Right lobe of liver (tissue), 6 donors: ENCODE measurements around the gene FAM83D. TPM values are rescaled to one million over a fixed set of nuclear protein-coding genes. Genes with fewer than 3 reads are reported as not detected.

Source experiments
- ATAC-seq, 4 donors: fragments of 200-7000 bp; cut with Tn5 transposase; one replicate each; pipeline ENCODE4 v1.9.1; 2020; ENCODE audit warnings: mild to moderate bottlenecking in 4 of 4, moderate library complexity in 4 of 4
- DNase-seq, 3 donors: peaks; one replicate each; pipeline ENCODE4 v3.0.0-alpha.2; 2020
- H3K27ac ChIP-seq, 3 donors: fragments of 200-600 bp; one replicate each; pipeline ENCODE4 v1.8.0; 2022
- H3K27me3 ChIP-seq, 2 donors: fragments of 200-600 bp; one replicate each; pipeline ENCODE4 v1.8.0; 2022
- H3K36me3 ChIP-seq, 4 donors: fragments of 200-600 bp; sonication (generic) in 1 of 4; one replicate each; pipeline versions ENCODE4 v1.5.1 to v1.8.0; 2017 to 2022; ENCODE audit warnings: control low read depth in 1 of 4
- H3K4me1 ChIP-seq, 4 donors: fragments of 200-600 bp; sonication (generic) in 1 of 4; one replicate each; pipeline versions ENCODE4 v1.5.1 to v1.8.0; 2017 to 2022; ENCODE audit warnings: control low read depth in 1 of 4
- H3K4me3 ChIP-seq, 3 donors: fragments of 200-600 bp; one replicate each; pipeline ENCODE4 v1.8.0; 2022
- H3K9me3 ChIP-seq, 4 donors: fragments of 200-600 bp; sonication (generic) in 1 of 4; one replicate each; pipeline versions ENCODE4 v1.5.1 to v1.8.0; 2017 to 2022; ENCODE audit warnings: control low read depth in 1 of 4
- CTCF ChIP-seq, 4 donors: fragments of 200-600 bp in 3 of 4; fragments of 450-650 bp in 1 of 4; IDR thresholded peaks; one replicate each; pipeline versions ENCODE4 v1.5.1 to v1.8.0; 2016 to 2022; ENCODE audit warnings: antibody characterized with exemption in 4 of 4, mild to moderate bottlenecking in 2 of 4
- POLR2A ChIP-seq: fragments of 450-650 bp; IDR thresholded peaks from one replicate; pipeline ENCODE4 v1.6.1; 2017; ENCODE audit warnings: antibody characterized with exemption, mild to moderate bottlenecking
- WGBS: methylation state at CpG from one replicate; pipeline ENCODE4 v1.1.6; 2018; ENCODE audit warnings: low coverage, low lambda C conversion rate; ENCODE audit not compliant: insufficient coverage; ENCODE audit errors: missing lambda C conversion rate; 5-methylcytosine and 5-hydroxymethylcytosine counted together
- intact Hi-C, 2 donors: fragments of 100-400 bp; cut with DNase I; formaldehyde crosslinking; loops; one replicate each; pipeline versions ENCODE4 v1.11.2 to v1.14.1; 2022
- total RNA-seq, 6 experiments: library from RNA; depleted of rRNA in 2 of 6; stranded (reverse); fragments of >200 nt in 2 of 6; fragmentation: NEBNext Ultra II Directional in 3 of 6; extraction: Animal tissue kit (Norgen Biotek cat#: 25700) in 3 of 6; gene quantifications; one replicate each; pipeline versions ENCODE4 v1.1.0 to v1.2.4, GENCODE V29; 2016 to 2023
- donor health status: DM: no; HTN: yes; CAD: no.
- donor health status: DM: no; HTN: no; CAD: no.
- donor health status: DM: no; HTN: no; CAD: no.
- donor health status: DM: no; HTN: yes; CAD: no.
- donor health status: DM: no; HTN: yes; CAD: no.

The FAM83D gene
- total RNA-seq, 6 experiments from 2014 or later = 0.83 to 3.3 (median 1.7) TPM

DNA sequence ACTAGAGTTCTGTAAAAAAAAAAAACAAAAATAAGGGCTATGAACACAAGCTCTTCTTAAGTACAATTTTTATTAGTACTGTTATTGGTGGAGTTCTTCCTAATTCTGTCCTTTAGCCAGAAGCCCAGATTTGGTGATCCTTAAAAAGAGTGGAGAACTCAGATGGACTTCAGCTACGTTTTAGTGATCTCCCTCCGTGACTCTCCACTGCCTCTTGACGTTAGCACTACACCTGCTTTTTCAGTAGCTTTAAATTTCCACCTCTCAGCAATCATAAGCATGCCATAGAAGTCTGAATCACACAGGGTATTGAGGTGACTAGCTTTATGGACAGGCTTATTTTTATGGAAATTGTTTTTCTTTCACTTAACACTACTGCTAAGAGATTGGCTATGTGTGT lies 53.6 kb downstream of the FAM83D start:
- TF ChIP-seq POLR2A = no peak
- TF ChIP-seq CTCF (IDR thresholded peaks at IDR 0.05) = no peak
- H3K9me3 ChIP-seq = no peaks in the 10 kb centered on the region
- ATAC-seq = no peak
- H3K36me3 ChIP-seq = peaks cover 0 to 5% (median 2%) of the 10 kb centered on the region in 4 donors
- peaks cover 0 to 6% (median under 1%) of the 10 kb centered on the region in 4 donors for H3K4me1 ChIP-seq
- 81% methylated on average over 3 of the region's 3 CpGs for WGBS
- H3K4me3 ChIP-seq = no peak overlapping the region
- intact Hi-C loops = no loop called here
- H3K27ac ChIP-seq = no peak overlapping the region
- no peak for DNase-seq
- H3K27me3 ChIP-seq = no peaks in the 10 kb centered on the region

DNA sequence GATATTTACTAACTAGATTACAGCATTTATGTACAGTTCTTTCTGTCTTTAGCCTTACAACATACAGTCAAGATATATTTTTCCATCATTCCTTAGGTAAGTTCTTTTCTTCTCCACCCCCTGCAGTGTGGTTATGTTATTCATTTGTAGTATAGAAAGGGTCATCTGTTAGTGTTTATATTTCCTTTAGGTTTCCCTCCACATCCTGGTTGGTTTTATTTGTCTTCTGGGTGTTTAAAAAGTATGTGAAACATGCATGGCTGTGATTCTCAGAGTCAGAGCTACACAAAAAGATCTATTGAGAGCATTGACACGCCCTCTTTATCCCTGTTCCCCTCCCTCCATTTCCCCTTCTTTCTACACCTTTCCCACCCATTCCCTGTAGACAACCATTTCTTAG lies 56.1 kb downstream of the FAM83D start:
- Histone ChIP-seq H3K9me3 (no peaks in the 10 kb centered on the region), H3K36me3 (peaks cover 0 to 5% (median 2%) of the 10 kb centered on the region in 4 donors), H3K4me1 (peaks cover 0 to 21% (median 8%) of the 10 kb centered on the region in 4 donors), H3K27ac (no peak overlapping the region), H3K27me3 (no peaks in the 10 kb centered on the region), H3K4me3 (no peak overlapping the region)
- no peak for DNase-seq
- intact Hi-C loops = no loop called here
- no peak for ATAC-seq
- WGBS = 100% methylated on average over 1 of the region's 1 CpG
- TF ChIP-seq POLR2A (no peak), CTCF (IDR thresholded peaks at IDR 0.05) (no peak)

DNA sequence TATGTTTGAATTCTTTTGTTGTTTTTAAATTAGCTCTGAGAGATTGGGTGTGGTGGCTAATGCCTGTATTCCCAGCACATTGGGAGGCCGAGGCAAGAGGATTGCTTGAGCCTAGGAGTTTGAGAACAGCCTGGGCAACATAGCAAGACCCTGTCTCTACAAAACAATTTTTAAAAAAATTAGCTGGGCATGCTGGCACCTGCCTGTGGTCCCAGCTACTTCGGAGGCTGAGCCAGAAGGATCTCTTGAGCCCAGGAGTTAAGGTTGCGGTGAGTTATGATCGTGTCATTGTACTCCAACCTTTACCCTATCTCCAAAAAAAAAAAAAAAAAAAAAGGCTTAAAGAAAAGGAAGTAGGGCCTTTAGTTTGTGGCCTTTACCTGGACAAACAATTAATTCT lies 58.8 kb downstream of the FAM83D start:
- intact Hi-C loops = no loop called here
- Histone ChIP-seq H3K27me3 (no peaks in the 10 kb centered on the region), H3K36me3 (peaks cover 0 to 6% (median 3%) of the 10 kb centered on the region in 4 donors), H3K27ac (peak overlapping the region in 1 of 3 donors; percentile 68), H3K4me1 (peaks cover 0 to 21% (median 8%) of the 10 kb centered on the region in 4 donors), H3K9me3 (no peaks in the 10 kb centered on the region), H3K4me3 (no peak overlapping the region)
- ATAC-seq = peak in 1 of 4 donors; percentile 29
- TF ChIP-seq CTCF (IDR thresholded peaks at IDR 0.05) (no peak), POLR2A (no peak)
- DNase-seq = no peak
- WGBS = 44% methylated on average over 4 of the region's 4 CpGs

GRCh38 chr20:38985603-38986170 lies 59.5 kb downstream of the FAM83D start:
- intact Hi-C loops = no loop called here

More at GRCh38 chr20:38985603-38986170, 59.5 kb downstream of the FAM83D start:
- peaks cover 0 to 6% (median 3%) of the 10 kb centered on the region in 4 donors for H3K36me3 ChIP-seq
- TF ChIP-seq CTCF (IDR thresholded peaks at IDR 0.05) = no peak
- no peak for TF ChIP-seq POLR2A
- DNase-seq (no peak), ATAC-seq (peak; percentile 61 to 92 (median 70))
- peak overlapping the region in 2 of 3 donors; percentile 6 to 68 for H3K27ac ChIP-seq
- no peaks in the 10 kb centered on the region for H3K9me3 ChIP-seq
- no peaks in the 10 kb centered on the region for H3K27me3 ChIP-seq
- H3K4me1 ChIP-seq = peaks cover 0 to 21% (median 8%) of the 10 kb centered on the region in 4 donors
- WGBS = 29% methylated on average over 1 of the region's 1 CpG
- H3K4me3 ChIP-seq = no peak overlapping the region
